OCI-LY1 (cell line): ENCODE results near the gene FOXK1.

ENCODE experiments used
- EZH2 ChIP-seq: fragments of 200-600 bp; sonication (generic), shearing (Covaris generic); IDR thresholded peaks from 2 replicates; pipeline ENCODE4 v1.8.0; 2017; ENCODE audit warnings: borderline replicate concordance, mixed run types, mild to moderate bottlenecking, antibody characterized with exemption, low read length, moderate library complexity, mixed read lengths
- TF ChIP-seq, protein P1 (sequence below): fragments of 200-600 bp; sonication (generic), shearing (Covaris generic); IDR thresholded peaks from 2 replicates; pipeline ENCODE4 v1.5.1; 2017; ENCODE audit warnings: mild to moderate bottlenecking, antibody characterized with exemption, low read length, moderate library complexity, mixed read lengths

- TF ChIP-seq, protein P1, sequence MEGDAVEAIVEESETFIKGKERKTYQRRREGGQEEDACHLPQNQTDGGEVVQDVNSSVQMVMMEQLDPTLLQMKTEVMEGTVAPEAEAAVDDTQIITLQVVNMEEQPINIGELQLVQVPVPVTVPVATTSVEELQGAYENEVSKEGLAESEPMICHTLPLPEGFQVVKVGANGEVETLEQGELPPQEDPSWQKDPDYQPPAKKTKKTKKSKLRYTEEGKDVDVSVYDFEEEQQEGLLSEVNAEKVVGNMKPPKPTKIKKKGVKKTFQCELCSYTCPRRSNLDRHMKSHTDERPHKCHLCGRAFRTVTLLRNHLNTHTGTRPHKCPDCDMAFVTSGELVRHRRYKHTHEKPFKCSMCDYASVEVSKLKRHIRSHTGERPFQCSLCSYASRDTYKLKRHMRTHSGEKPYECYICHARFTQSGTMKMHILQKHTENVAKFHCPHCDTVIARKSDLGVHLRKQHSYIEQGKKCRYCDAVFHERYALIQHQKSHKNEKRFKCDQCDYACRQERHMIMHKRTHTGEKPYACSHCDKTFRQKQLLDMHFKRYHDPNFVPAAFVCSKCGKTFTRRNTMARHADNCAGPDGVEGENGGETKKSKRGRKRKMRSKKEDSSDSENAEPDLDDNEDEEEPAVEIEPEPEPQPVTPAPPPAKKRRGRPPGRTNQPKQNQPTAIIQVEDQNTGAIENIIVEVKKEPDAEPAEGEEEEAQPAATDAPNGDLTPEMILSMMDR = no peak
- TF ChIP-seq EZH2 = no peak
These were observed 67.3 kb downstream of the FOXK1 start for GRCh38 chr7:4749363-4749762.
